HepG2 (cell line): Measurements from ENCODE around the gene SRSF10. TPM values are rescaled to one million over a fixed set of nuclear protein-coding genes. Genes with fewer than 3 reads are reported as not detected.
A peak's percentile ranks its signal among the peaks of the same experiment; 100 is the strongest.

ENCODE experiments used
- AGO2 ChIP-seq: fragments of 200-400 bp; formaldehyde crosslinking; optimal IDR thresholded peaks from 2 replicates; pipeline ENCODE3; 2017; ENCODE audit warnings: mild to moderate bottlenecking, low read depth, low read length, moderate library complexity
- FOXJ3 ChIP-seq: sonication (generic); formaldehyde crosslinking; IDR thresholded peaks from 2 replicates; pipeline ENCODE4 v1.4.0; 2020; ENCODE audit warnings: missing genetic modification reagents, mild to moderate bottlenecking, borderline replicate concordance
- FOXK2 ChIP-seq: fragments of 450-650 bp; IDR thresholded peaks from 2 replicates; pipeline ENCODE4 v1.6.1; 2016
- GATA4 ChIP-seq: sonication (generic); IDR thresholded peaks from 2 replicates; pipeline ENCODE4 v1.6.1; 2016; ENCODE audit warnings: antibody characterized with exemption, low read depth, borderline replicate concordance
- MED1 ChIP-seq: sonication (generic); formaldehyde crosslinking; IDR thresholded peaks from 2 replicates; pipeline ENCODE4 v1.4.0; 2020; ENCODE audit warnings: missing genetic modification reagents
- MLLT10 ChIP-seq: sonication (generic); formaldehyde crosslinking; IDR thresholded peaks from 2 replicates; pipeline ENCODE4 v1.4.0; 2020; ENCODE audit warnings: missing genetic modification reagents
- NFKBIZ ChIP-seq: IDR thresholded peaks from 2 replicates; pipeline ENCODE4 v1.6.1; 2018; ENCODE audit warnings: missing genetic modification reagents, missing compliant biosample characterization
- NFYB ChIP-seq: sonication (generic); formaldehyde crosslinking; IDR thresholded peaks from 2 replicates; pipeline ENCODE4 v1.4.0; 2020; ENCODE audit warnings: missing genetic modification reagents
- NR2F6 ChIP-seq, 2 experiments: IDR thresholded peaks; 2 replicates each; pipeline ENCODE4 v1.6.1; 2016; ENCODE audit warnings: antibody characterized with exemption in 1 of 2, mild to moderate bottlenecking in 1 of 2
- RFXAP ChIP-seq: sonication (generic); formaldehyde crosslinking; IDR thresholded peaks from 2 replicates; pipeline ENCODE4 v1.4.0; 2020; ENCODE audit warnings: missing genetic modification reagents, borderline replicate concordance
- SAFB2 ChIP-seq: sonication (generic); formaldehyde crosslinking; IDR thresholded peaks from 2 replicates; pipeline ENCODE4 v1.5.1; 2020; ENCODE audit warnings: missing genetic modification reagents, low read depth, mild to moderate bottlenecking, borderline replicate concordance
- SRSF1 ChIP-seq: fragments of 200-400 bp; formaldehyde crosslinking; optimal IDR thresholded peaks from 2 replicates; pipeline ENCODE3; 2017; ENCODE audit warnings: mild to moderate bottlenecking, low read depth, low read length, moderate library complexity
- SYNCRIP ChIP-seq: fragments of 200-400 bp; formaldehyde crosslinking; IDR thresholded peaks from 2 replicates; pipeline ENCODE4 v1.6.1; 2018; ENCODE audit warnings: mild to moderate bottlenecking, low read depth, low read length; ENCODE audit not compliant: insufficient read depth
- TAF1 ChIP-seq: sonication (generic); formaldehyde crosslinking; IDR thresholded peaks from 2 replicates; pipeline ENCODE4 v1.4.0; 2020; ENCODE audit warnings: missing genetic modification reagents
- ZFYVE20 ChIP-seq: sonication (generic); formaldehyde crosslinking; IDR thresholded peaks from 2 replicates; pipeline ENCODE4 v1.8.0; 2023; ENCODE audit warnings: low read depth, mild to moderate bottlenecking, moderate library complexity, missing genetic modification reagents, borderline replicate concordance
- ZIK1 ChIP-seq: sonication (generic); formaldehyde crosslinking; IDR thresholded peaks from 2 replicates; pipeline ENCODE4 v1.5.0; 2020; ENCODE audit warnings: mild to moderate bottlenecking, low read depth, missing genetic modification reagents, borderline replicate concordance
- ZNF333 ChIP-seq: sonication (generic); formaldehyde crosslinking; IDR thresholded peaks from 2 replicates; pipeline ENCODE4 v1.4.0; 2020; ENCODE audit warnings: mild to moderate bottlenecking, missing genetic modification reagents, borderline replicate concordance
- ZNF367 ChIP-seq: sonication (generic); formaldehyde crosslinking; IDR thresholded peaks from 2 replicates; pipeline ENCODE4 v1.4.0; 2020; ENCODE audit warnings: missing genetic modification reagents, borderline replicate concordance
- ZNF569 ChIP-seq: sonication (generic); formaldehyde crosslinking; IDR thresholded peaks from 2 replicates; pipeline ENCODE4 v1.5.0; 2020; ENCODE audit warnings: mild to moderate bottlenecking, missing genetic modification reagents, moderate library complexity, borderline replicate concordance
- ZNF782 ChIP-seq: sonication (generic); formaldehyde crosslinking; IDR thresholded peaks from 2 replicates; pipeline ENCODE4 v1.4.0; 2020; ENCODE audit warnings: missing genetic modification reagents, mild to moderate bottlenecking, borderline replicate concordance
- polyA plus RNA-seq, 8 experiments: library from polyadenylated mRNA; depleted of rRNA in 3 of 8; stranded (reverse) in 7 of 8; unstranded in 1 of 8; fragments of >200 nt; fragmentation: Illumina TruSeq in 4 of 8; extraction: Trizol in 4 of 8; gene quantifications; 2 replicates each; pipeline versions ENCODE4 v1.2.1 to v1.2.3, GENCODE V29; 2011 to 2016; ENCODE audit warnings: low read depth in 4 of 8, missing spikeins in 1 of 8, mixed read lengths in 1 of 8; ENCODE audit not compliant: insufficient read depth in 1 of 8
- total RNA-seq, 5 experiments: library from RNA; depleted of rRNA; stranded (reverse); fragments of >200 nt; fragmentation: Illumina TruSeq; extraction: Trizol; gene quantifications; 2 replicates each; pipeline ENCODE4 v1.2.3, GENCODE V29; 2016; ENCODE audit warnings: low read depth in 1 of 5
- TF ChIP-seq, protein P1 (sequence below): sonication (generic); formaldehyde crosslinking; IDR thresholded peaks from 2 replicates; pipeline ENCODE4 v1.4.0; 2020; ENCODE audit warnings: missing genetic modification reagents, borderline replicate concordance
- TF ChIP-seq, protein P2 (sequence below): sonication (generic); formaldehyde crosslinking; IDR thresholded peaks from 2 replicates; pipeline ENCODE4 v1.5.0; 2020; ENCODE audit warnings: missing genetic modification reagents
- TF ChIP-seq, protein P3 (sequence below): sonication (generic); formaldehyde crosslinking; IDR thresholded peaks from 2 replicates; pipeline ENCODE4 v1.5.1; 2020; ENCODE audit warnings: missing genetic modification reagents, mild to moderate bottlenecking, borderline replicate concordance

Gene SRSF10
- total and polyA plus RNA-seq, 2 of the 13 experiments (the other 11 are each of a cell fraction or from before 2014, with no cell fraction given): 126 to 186 TPM

DNA sequence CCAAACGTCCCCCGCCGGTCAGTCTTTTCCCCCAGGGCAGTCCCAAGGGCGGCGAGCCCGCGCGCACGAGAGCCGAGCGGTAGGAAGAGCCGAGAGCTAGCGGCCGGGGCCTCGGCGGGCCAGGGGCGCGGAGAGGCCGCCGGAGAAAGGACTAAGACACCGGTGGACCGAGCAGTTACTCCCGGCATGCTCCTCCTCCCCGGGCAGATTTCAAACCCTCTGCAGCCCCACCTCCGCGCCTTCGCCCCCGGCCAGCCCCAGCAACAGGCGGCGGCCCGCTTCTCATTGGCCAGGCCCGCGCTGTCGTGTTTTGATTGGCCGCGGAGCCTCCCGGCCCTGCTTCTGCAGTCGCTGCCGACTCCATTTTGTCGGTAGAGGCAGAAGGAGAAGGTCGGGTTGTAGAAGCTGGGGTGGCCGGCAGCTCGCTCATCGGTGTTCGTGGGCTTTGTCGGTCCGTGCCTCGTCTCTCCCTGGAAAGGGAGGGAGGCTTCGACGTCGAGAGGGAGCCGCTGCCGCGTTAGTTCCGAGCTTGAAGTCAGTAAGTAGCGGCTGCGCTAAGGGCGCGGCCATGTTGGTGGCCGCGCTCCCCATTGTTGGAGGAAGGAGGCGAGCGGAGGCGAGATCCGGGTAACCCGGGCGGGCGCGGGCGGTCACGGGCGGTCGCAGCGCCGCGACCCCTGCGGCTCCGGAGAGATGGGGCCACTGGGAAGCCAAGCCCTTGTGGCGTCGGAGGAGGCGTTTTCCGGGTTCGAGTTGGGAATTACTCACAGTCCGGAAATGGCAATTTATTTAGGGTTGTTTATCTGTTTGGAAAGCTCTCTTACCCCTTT is 20.5 kb downstream of the SRSF10 start, which contains the start of gene PNRC2 (continued):
- TF ChIP-seq, protein P1, sequence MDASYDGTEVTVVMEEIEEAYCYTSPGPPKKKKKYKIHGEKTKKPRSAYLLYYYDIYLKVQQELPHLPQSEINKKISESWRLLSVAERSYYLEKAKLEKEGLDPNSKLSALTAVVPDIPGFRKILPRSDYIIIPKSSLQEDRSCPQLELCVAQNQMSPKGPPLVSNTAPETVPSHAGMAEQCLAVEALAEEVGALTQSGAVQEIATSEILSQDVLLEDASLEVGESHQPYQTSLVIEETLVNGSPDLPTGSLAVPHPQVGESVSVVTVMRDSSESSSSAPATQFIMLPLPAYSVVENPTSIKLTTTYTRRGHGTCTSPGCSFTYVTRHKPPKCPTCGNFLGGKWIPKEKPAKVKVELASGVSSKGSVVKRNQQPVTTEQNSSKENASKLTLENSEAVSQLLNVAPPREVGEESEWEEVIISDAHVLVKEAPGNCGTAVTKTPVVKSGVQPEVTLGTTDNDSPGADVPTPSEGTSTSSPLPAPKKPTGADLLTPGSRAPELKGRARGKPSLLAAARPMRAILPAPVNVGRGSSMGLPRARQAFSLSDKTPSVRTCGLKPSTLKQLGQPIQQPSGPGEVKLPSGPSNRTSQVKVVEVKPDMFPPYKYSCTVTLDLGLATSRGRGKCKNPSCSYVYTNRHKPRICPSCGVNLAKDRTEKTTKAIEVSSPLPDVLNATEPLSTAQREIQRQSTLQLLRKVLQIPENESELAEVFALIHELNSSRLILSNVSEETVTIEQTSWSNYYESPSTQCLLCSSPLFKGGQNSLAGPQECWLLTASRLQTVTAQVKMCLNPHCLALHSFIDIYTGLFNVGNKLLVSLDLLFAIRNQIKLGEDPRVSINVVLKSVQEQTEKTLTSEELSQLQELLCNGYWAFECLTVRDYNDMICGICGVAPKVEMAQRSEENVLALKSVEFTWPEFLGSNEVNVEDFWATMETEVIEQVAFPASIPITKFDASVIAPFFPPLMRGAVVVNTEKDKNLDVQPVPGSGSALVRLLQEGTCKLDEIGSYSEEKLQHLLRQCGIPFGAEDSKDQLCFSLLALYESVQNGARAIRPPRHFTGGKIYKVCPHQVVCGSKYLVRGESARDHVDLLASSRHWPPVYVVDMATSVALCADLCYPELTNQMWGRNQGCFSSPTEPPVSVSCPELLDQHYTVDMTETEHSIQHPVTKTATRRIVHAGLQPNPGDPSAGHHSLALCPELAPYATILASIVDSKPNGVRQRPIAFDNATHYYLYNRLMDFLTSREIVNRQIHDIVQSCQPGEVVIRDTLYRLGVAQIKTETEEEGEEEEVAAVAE (CRISPR knock-in tag): no peak; the same call in 1 of the 2 replicates
- TF ChIP-seq FOXJ3 (no peak), ZNF333 (CRISPR knock-in tag) (0 out of 2 replicates have a peak, but pooled peaks have one; percentile 53), MED1 (CRISPR knock-in tag) (peak; percentile 89), ZNF367 (no peak), NFYB (peak; percentile 93), AGO2 (peak; percentile 93), ZIK1 (CRISPR knock-in tag) (no peak), ZFYVE20 (no peak; the same call in 1 of the 2 replicates), FOXK2 (no peak), NR2F6 (IDR thresholded peaks at IDR 0.05) (no peak), NR2F6 (CRISPR knock-in tag; IDR thresholded peaks at IDR 0.05) (no peak), SYNCRIP (no peak), ZNF782 (CRISPR knock-in tag) (no peak), SRSF1 (peak; percentile 83), TAF1 (CRISPR knock-in tag) (peak; percentile 99), ZNF569 (no peak), GATA4 (peak; percentile 53; the same call in 1 of the 2 replicates), NFKBIZ (CRISPR knock-in tag) (peak; percentile 74; the same call in 1 of the 2 replicates), SAFB2 (CRISPR knock-in tag) (no peak), MLLT10 (no peak), RFXAP (CRISPR knock-in tag) (peak; percentile 100)
- TF ChIP-seq, protein P2, sequence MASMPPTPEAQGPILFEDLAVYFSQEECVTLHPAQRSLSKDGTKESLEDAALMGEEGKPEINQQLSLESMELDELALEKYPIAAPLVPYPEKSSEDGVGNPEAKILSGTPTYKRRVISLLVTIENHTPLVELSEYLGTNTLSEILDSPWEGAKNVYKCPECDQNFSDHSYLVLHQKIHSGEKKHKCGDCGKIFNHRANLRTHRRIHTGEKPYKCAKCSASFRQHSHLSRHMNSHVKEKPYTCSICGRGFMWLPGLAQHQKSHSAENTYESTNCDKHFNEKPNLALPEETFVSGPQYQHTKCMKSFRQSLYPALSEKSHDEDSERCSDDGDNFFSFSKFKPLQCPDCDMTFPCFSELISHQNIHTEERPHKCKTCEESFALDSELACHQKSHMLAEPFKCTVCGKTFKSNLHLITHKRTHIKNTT: no peak
- TF ChIP-seq, protein P3, sequence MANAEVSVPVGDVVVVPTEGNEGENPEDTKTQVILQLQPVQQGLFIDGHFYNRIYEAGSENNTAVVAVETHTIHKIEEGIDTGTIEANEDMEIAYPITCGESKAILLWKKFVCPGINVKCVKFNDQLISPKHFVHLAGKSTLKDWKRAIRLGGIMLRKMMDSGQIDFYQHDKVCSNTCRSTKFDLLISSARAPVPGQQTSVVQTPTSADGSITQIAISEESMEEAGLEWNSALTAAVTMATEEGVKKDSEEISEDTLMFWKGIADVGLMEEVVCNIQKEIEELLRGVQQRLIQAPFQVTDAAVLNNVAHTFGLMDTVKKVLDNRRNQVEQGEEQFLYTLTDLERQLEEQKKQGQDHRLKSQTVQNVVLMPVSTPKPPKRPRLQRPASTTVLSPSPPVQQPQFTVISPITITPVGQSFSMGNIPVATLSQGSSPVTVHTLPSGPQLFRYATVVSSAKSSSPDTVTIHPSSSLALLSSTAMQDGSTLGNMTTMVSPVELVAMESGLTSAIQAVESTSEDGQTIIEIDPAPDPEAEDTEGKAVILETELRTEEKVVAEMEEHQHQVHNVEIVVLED (CRISPR knock-in tag): no peak
